Subcutaneous abdominal adipose tissue (tissue), 5 donors: Measurements from ENCODE around the gene ARNT2.

Experiments
- H3K27ac ChIP-seq: one replicate; pipeline ENCODE4 v1.7.0; 2013; ENCODE audit warnings: low read depth, mild to moderate bottlenecking, inconsistent platforms, low read length, moderate library complexity
- H3K27me3 ChIP-seq, 5 donors: one replicate each; pipeline ENCODE4 v1.7.0; 2013; ENCODE audit warnings: low read length in 5 of 5, inconsistent platforms in 1 of 5; ENCODE audit not compliant: control insufficient read depth in 5 of 5, insufficient read depth in 4 of 5
- H3K36me3 ChIP-seq, 5 donors: one replicate each; pipeline ENCODE4 v1.7.0; 2013; ENCODE audit warnings: low read length in 5 of 5; ENCODE audit not compliant: control insufficient read depth in 5 of 5, insufficient read depth in 5 of 5
- H3K4me1 ChIP-seq, 5 donors: one replicate each; pipeline ENCODE4 v1.7.0; 2013; ENCODE audit warnings: low read length in 5 of 5, mild to moderate bottlenecking in 3 of 5, moderate library complexity in 1 of 5; ENCODE audit not compliant: control insufficient read depth in 5 of 5, insufficient read depth in 5 of 5
- H3K4me3 ChIP-seq, 5 donors: one replicate each; pipeline ENCODE4 v1.7.0; 2013; ENCODE audit warnings: low read length in 5 of 5, low read depth in 1 of 5
- H3K9ac ChIP-seq, 5 donors: one replicate each; pipeline ENCODE4 v1.7.0; 2013; ENCODE audit warnings: low read length in 5 of 5, mild to moderate bottlenecking in 4 of 5, moderate library complexity in 3 of 5
- H3K9me3 ChIP-seq, 5 donors: one replicate each; pipeline ENCODE4 v1.7.0; 2013; ENCODE audit warnings: low read length in 5 of 5; ENCODE audit not compliant: control insufficient read depth in 5 of 5
- donor health status: healthy.
- donor health status: healthy.
- donor health status: healthy.
- donor health status: healthy.
- donor health status: healthy.

ARNT2 gene

GRCh38 chr15:80612118-80612823 lies 208.1 kb downstream of the ARNT2 start:
- Histone ChIP-seq H3K27me3 (no peaks in the 10 kb centered on the region), H3K4me3 (no peak overlapping the region), H3K4me1 (peaks cover 7 to 44% (median 35%) of the 10 kb centered on the region in 5 donors), H3K9ac (no peak overlapping the region), H3K9me3 (no peaks in the 10 kb centered on the region), H3K27ac (no peak overlapping the region), H3K36me3 (no peaks in the 10 kb centered on the region)

GRCh38 chr15:80613762-80614365 lies 209.7 kb downstream of the ARNT2 start:
- Histone ChIP-seq H3K9ac (no peak overlapping the region), H3K4me3 (no peak overlapping the region), H3K4me1 (peaks cover 3 to 30% (median 21%) of the 10 kb centered on the region in 5 donors), H3K27ac (no peak overlapping the region), H3K27me3 (no peaks in the 10 kb centered on the region), H3K9me3 (no peaks in the 10 kb centered on the region), H3K36me3 (no peaks in the 10 kb centered on the region)

- Histone ChIP-seq H3K36me3 (no peaks in the 10 kb centered on the region), H3K4me1 (peaks cover 2 to 21% (median 12%) of the 10 kb centered on the region in 5 donors), H3K9ac (no peak overlapping the region), H3K27ac (no peak overlapping the region), H3K9me3 (no peaks in the 10 kb centered on the region), H3K27me3 (no peaks in the 10 kb centered on the region), H3K4me3 (no peak overlapping the region)
Measured at GRCh38 chr15:80614711-80615360, 210.7 kb downstream of the ARNT2 start.

GRCh38 chr15:80615361-80615736 lies 211.2 kb downstream of the ARNT2 start:
- Histone ChIP-seq H3K4me3 (no peak overlapping the region), H3K9ac (no peak overlapping the region), H3K27me3 (no peaks in the 10 kb centered on the region), H3K9me3 (no peaks in the 10 kb centered on the region), H3K36me3 (no peaks in the 10 kb centered on the region), H3K27ac (no peak overlapping the region), H3K4me1 (peaks cover 2 to 19% (median 12%) of the 10 kb centered on the region in 5 donors)

- H3K9ac ChIP-seq: no peak overlapping the region
- peaks cover 2 to 19% (median 12%) of the 10 kb centered on the region in 5 donors for H3K4me1 ChIP-seq
- H3K36me3 ChIP-seq: no peaks in the 10 kb centered on the region
- no peak overlapping the region for H3K27ac ChIP-seq
- no peak overlapping the region for H3K4me3 ChIP-seq
- H3K9me3 ChIP-seq: no peaks in the 10 kb centered on the region
- H3K27me3 ChIP-seq: no peaks in the 10 kb centered on the region
Measured at GRCh38 chr15:80615783-80616391, 211.7 kb downstream of the ARNT2 start.

- Histone ChIP-seq H3K9ac (no peak overlapping the region), H3K36me3 (no peaks in the 10 kb centered on the region), H3K9me3 (peaks cover 0 to 5% (median 0%) of the 10 kb centered on the region in 5 donors), H3K27me3 (no peaks in the 10 kb centered on the region), H3K4me3 (no peak overlapping the region), H3K27ac (no peak overlapping the region), H3K4me1 (peaks cover 2 to 19% (median 12%) of the 10 kb centered on the region in 5 donors)
Measured at GRCh38 chr15:80618685-80619400, 214.7 kb downstream of the ARNT2 start.

- no peaks in the 10 kb centered on the region for H3K27me3 ChIP-seq
- H3K27ac ChIP-seq: no peak overlapping the region
- no peak overlapping the region for H3K9ac ChIP-seq
- no peaks in the 10 kb centered on the region for H3K36me3 ChIP-seq
- H3K4me1 ChIP-seq: peaks cover 2 to 19% (median 12%) of the 10 kb centered on the region in 5 donors
- H3K9me3 ChIP-seq: peaks cover 0 to 5% (median 0%) of the 10 kb centered on the region in 5 donors
- no peak overlapping the region for H3K4me3 ChIP-seq
Measured at GRCh38 chr15:80619680-80620079, 215.5 kb downstream of the ARNT2 start.

- H3K27ac ChIP-seq: no peak overlapping the region
- no peaks in the 10 kb centered on the region for H3K36me3 ChIP-seq
- H3K27me3 ChIP-seq: no peaks in the 10 kb centered on the region
- peaks cover 2 to 15% (median 12%) of the 10 kb centered on the region in 5 donors for H3K4me1 ChIP-seq
- H3K9me3 ChIP-seq: peaks cover 0 to 5% (median 0%) of the 10 kb centered on the region in 5 donors
- no peak overlapping the region for H3K9ac ChIP-seq
- no peak overlapping the region for H3K4me3 ChIP-seq
Measured at GRCh38 chr15:80620141-80620540, 216.0 kb downstream of the ARNT2 start.

- peaks cover 0 to 7% (median 7%) of the 10 kb centered on the region in 5 donors for H3K4me1 ChIP-seq
- no peak overlapping the region for H3K27ac ChIP-seq
- H3K4me3 ChIP-seq: no peak overlapping the region
- no peak overlapping the region for H3K9ac ChIP-seq
- peaks cover 0 to 5% (median 0%) of the 10 kb centered on the region in 5 donors for H3K9me3 ChIP-seq
- no peaks in the 10 kb centered on the region for H3K36me3 ChIP-seq
- no peaks in the 10 kb centered on the region for H3K27me3 ChIP-seq
Measured at GRCh38 chr15:80620931-80621330, 216.7 kb downstream of the ARNT2 start.
